Endometrium (tissue), 2 donors: ENCODE measurements around the gene AUTS2.

Experiments
- FAIRE-seq: peaks from 2 replicates; lab custom pipeline; 2012; peaks lifted over from hg19 to GRCh38; lab: Jason Lieb, UNC
- donor health status: control.
- donor health status: control.

AUTS2 gene

DNA sequence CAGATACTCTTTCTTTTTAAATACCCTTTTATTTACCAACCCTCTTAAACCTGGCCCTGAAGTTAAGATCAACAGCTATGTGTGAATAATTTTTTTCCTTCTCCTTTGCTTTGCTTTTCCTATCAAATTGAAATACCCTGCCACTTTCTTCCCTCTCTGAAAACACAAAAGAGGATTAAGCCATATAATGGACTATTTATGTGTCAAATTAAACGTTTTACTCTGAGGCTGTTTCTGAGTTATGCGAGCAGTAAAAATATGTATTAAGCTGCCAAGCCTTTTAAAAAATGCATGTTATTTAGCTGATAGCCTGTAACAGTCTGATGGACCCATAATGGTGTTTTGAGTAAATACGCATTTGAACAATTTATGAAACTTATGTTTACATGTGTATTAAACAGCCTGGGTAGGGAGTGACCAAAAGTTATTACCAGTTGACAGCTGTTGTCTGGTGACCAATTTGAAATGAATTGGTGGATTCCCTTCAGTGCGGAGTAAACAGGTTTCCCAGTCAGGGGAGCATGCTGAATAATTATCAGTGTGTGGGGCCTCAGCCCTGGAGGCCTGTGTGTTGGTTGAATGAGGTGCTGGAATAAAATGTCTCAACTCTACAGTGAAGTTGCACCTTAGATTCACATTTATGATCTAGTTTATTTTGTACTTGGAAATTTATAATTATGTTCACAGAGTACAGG lies 89.6 kb downstream of the AUTS2 start:
- FAIRE-seq = peak; percentile 98

DNA sequence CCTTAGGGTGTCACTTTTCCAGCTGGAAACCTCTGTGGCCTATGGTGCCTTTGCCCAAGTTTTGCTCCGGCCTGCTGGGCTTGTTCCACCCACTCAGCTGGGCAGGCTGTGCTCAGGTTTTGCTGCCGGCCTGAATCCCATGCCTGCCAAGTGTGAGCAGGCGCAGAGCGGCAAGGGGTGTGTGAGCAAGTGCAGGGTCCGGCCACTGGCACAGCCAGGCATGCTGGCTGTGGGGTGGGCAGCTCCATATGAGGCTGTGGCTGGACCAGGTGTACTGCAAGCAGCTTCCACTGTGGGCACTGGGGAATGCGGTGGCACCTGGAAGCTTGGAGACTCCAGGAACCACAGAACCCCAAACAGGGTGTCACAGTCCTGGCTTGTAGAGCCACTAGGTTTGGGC lies 92.1 kb downstream of the AUTS2 start:
- no peak for FAIRE-seq

DNA sequence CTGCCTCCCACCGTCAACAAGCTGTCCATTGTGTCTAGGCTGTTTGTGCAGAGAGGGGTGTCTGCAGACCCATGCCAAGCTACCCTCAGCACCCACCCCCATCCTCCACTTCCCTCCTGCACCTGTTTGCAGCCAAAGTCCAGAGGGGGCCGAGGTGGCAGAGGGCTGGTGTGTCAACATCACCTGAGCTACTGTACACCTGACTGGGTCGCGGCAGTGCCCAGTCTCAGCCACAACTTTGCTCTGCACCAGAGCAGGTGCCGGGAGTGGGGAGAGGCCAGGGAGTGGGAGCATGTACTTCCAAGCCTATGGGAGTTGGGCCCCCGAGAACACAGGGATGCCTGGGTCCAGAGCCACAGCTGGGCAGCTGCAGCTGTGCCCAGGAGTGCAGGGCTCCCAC lies 93.1 kb downstream of the AUTS2 start:
- no peak for FAIRE-seq

DNA sequence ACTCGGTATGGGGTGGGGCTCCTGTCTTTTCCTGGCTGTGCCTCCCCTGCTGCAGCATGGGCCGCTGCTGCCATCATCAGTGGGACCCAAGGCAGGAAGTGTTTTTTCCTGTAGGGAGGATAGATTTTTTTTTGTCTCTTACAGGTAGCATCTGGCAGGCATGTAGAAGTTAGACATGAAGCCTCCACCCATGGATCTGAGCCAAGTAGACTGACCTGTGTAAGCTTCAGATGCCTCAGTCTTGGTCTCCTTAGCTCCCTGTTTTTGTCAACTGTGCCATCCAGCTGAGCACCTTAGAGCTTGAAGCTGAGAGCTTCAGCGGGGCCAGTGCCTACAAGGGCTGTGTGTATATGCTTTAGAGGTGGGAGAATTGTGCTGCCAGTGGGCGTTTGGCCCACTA lies 93.5 kb downstream of the AUTS2 start:
- no peak for FAIRE-seq

DNA sequence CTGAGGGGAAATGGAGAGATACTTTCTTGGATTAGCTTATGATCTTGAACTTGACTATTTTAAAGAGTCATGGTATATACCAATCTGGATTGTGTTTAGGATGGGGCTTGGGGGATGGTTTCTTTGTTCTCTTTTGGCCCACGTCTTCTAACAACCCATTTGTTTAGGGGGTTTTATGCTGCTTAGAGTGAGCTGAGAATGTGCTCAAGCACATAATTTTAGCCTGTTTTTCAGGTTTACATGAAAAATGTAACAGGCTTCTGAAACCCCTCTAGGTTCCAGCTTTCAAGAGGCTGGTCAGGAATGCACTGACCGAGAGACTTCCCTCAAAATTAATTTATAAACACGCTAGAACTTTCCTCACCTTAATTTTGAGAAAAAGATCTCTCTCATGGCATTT lies 94.3 kb downstream of the AUTS2 start:
- no peak for FAIRE-seq

GRCh38 chr7:69693042-69693441 lies 94.8 kb downstream of the AUTS2 start:
- FAIRE-seq = no peak

GRCh38 chr7:69696054-69696591 lies 97.8 kb downstream of the AUTS2 start:
- FAIRE-seq = no peak

GRCh38 chr7:69696686-69697685 lies 98.7 kb downstream of the AUTS2 start:
- no peak for FAIRE-seq

- no peak for FAIRE-seq
Measured at GRCh38 chr7:69698109-69698825, 100.0 kb downstream of the AUTS2 start.

DNA sequence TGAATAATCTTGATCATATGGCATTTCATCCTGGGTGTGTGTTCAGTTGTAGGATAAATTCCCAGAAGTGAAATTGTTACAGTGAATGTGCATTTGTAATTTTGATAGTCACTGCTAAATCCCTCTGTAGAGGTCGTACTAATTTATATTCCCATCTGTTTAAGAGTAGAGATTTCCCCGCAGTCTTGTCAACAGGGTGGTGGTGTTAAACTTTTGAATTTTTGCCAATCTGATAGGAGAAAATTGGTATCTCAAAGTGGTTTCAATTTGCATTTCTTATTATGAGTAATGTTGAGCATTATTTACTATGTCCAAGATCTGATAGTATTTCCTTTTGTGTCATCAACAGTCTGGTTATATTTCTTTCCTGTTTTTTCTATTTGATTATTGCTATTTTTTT lies 101.7 kb downstream of the AUTS2 start:
- no peak for FAIRE-seq

DNA sequence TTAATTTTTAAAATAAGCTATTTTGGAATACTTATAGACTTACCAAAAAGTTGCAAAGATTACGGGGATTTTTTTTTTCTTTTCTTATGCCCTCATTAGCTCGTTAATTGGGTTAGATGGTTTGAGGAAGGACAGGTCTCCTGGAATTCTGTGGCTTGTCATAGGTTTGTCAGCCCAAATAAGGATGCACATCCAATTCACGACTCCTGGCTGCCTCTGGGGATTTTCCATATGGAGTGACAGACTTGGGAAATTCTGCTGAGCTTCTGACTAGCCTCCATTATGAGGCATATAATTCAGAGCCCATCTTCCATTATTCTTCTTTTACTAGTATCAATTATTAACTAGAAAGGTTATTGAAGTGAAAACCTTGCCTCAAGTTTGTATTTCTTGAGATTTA lies 102.1 kb downstream of the AUTS2 start:
- FAIRE-seq = no peak

DNA sequence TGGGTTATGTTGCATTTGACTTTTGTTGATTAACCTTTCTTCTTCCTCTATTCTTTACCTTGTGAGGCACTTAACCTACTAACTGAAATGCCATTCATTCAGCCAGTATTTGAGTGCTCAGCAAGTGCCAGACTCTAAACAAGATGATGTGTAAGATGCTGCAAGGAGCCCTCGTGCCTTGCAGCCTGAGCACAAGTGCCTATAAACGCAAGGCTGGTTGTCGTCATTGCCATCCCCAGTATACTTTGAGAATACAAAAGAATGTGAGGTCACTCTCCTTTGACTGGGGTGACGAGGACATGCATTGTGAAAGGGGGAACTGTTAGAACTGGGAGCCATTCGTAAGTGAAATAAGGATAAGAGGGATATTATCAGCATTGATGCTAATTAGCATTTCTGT lies 103.0 kb downstream of the AUTS2 start:
- no peak for FAIRE-seq

- no peak for FAIRE-seq
Measured at GRCh38 chr7:69702357-69702756, 104.1 kb downstream of the AUTS2 start.

GRCh38 chr7:69703099-69703498 lies 104.8 kb downstream of the AUTS2 start:
- FAIRE-seq = no peak

GRCh38 chr7:69706070-69706469 lies 107.8 kb downstream of the AUTS2 start:
- no peak for FAIRE-seq

- FAIRE-seq = no peak
Measured at GRCh38 chr7:69708857-69709256, 110.6 kb downstream of the AUTS2 start.

- FAIRE-seq = no peak
Measured at GRCh38 chr7:69710768-69711438, 112.6 kb downstream of the AUTS2 start.

GRCh38 chr7:69714886-69715576 lies 116.8 kb downstream of the AUTS2 start:
- no peak for FAIRE-seq

DNA sequence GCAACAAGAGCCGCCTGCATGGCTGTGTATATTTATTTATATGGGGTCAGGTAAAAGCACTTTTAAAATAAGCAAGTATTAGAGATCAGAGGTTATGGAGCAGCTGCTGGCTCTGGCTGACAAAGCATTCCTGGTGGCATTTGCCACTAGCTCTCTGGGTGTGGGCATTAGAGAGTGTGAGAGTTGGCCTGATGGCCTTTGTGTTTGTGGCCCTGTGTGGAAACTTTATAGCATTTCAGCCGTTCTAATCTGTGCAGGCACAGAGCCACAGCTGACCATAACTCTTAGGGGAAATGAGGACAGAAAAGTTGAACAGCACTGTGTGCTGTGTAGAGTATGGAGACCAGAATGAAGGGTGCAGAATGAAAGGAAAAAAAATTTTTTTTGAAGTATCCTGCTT lies 118.9 kb downstream of the AUTS2 start:
- no peak for FAIRE-seq

- no peak for FAIRE-seq
Measured at GRCh38 chr7:69719717-69720116, 121.4 kb downstream of the AUTS2 start.

DNA sequence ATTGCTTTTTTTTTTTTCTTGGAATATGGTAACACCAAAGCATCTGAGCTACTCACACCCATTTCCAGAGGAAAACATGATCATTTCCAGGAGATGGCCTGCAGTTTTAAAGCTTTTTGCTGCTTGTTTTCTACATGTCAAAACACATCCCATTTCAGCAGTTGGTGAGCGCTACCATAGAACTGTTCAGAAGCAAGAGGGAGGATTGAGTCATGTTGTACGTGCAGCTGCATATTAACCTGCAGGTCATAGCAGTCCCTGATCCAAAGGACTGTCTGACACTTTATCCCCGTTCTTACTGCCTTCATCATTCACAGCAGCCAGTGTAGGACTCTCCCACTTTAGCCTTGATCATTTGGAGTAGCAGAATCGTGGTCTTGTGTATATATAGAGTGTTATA lies 124.6 kb downstream of the AUTS2 start:
- FAIRE-seq = peak; percentile 92
